ENCODE results near the gene GNAI3. TPM values are rescaled to one million over a fixed set of nuclear protein-coding genes. Genes with fewer than 3 reads are reported as not detected.

Gene GNAI3
- polyA plus RNA-seq, 2 of the 4 experiments (the other 2 are of a cell fraction): 5.3 to 8.7 TPM

DNA sequence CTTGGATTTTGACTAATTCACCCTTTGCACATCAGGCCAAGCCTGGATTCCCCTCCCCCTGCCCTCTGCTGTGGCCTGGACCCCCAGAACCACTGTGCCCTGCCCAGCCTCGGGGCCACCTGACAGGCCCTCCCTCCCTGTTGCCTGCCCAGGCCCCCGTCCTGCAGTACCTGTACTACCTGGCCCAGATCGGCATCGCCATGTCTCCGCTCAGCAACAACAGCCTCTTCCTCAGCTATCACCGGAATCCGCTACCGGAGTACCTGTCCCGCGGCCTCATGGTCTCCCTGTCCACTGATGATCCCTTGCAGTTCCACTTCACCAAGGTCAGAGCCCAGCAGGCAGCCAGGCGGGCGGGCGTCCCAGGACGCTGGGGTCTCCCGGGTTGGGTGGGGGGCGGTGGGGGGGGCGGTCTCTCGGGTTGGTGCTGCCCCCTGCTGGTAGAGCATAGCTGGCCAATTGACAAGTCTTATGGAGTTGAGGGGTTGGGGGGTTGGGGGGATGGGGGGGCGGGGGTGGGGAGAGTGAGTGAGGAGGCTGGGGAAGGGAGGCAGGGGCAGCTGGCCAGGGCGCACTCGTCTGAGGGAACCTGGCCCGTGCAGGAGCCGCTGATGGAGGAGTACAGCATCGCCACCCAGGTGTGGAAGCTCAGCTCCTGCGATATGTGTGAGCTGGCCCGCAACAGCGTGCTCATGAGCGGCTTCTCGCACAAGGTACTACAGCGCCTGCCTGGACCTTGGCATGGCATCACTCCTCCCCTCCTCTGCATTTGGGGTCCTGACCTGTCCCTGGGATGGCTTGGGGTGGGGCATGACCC, 81.9 kb downstream of the GNAI3 start:
- Histone ChIP-seq H3K9me3 (no peaks in the 10 kb centered on the region), H3K4me3 (no peak overlapping the region), H3K4me1 (peaks cover 16% of the 10 kb centered on the region), H3K27ac (no peak overlapping the region), H3K4me2 (no peak overlapping the region)
- ChIA-PET CTCF (interaction anchor here (1.0 to 21.4 kb wide), 10 partner anchors 11 to 351 kb away, joined by 3 to 295 read pairs (median 8); no protein-coding TSS in a partner anchor), POLR2A (interaction anchor here (3.5 kb wide), 1 partner anchor 82 kb away, joined by 11 read pairs; the partner anchor contains the start of gene GNAI3)
- TF ChIP-seq SMC3 (IDR thresholded peaks at IDR 0.05) (peak; percentile 53), KDM1A (IDR thresholded peaks at IDR 0.05; ENCODE audit: low read depth) (no peak), RFX5 (IDR thresholded peaks at IDR 0.05) (no peak)
- TF ChIP-seq, protein P1, sequence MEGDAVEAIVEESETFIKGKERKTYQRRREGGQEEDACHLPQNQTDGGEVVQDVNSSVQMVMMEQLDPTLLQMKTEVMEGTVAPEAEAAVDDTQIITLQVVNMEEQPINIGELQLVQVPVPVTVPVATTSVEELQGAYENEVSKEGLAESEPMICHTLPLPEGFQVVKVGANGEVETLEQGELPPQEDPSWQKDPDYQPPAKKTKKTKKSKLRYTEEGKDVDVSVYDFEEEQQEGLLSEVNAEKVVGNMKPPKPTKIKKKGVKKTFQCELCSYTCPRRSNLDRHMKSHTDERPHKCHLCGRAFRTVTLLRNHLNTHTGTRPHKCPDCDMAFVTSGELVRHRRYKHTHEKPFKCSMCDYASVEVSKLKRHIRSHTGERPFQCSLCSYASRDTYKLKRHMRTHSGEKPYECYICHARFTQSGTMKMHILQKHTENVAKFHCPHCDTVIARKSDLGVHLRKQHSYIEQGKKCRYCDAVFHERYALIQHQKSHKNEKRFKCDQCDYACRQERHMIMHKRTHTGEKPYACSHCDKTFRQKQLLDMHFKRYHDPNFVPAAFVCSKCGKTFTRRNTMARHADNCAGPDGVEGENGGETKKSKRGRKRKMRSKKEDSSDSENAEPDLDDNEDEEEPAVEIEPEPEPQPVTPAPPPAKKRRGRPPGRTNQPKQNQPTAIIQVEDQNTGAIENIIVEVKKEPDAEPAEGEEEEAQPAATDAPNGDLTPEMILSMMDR (IDR thresholded peaks at IDR 0.05): peak; percentile 31; the same call in 1 of the 3 replicates
- DNase-seq (ENCODE audit: low read depth in 1 of 2, low spot score in 1 of 2) (no peak), FAIRE-seq (no peak), ATAC-seq (peak in 1 of 2 experiments; percentile 10; a peak in 2 of 6 replicates)
- 89% methylated on average over 22 of the region's 30 CpGs for WGBS (ENCODE audit: missing lambda C conversion rate)

DNA sequence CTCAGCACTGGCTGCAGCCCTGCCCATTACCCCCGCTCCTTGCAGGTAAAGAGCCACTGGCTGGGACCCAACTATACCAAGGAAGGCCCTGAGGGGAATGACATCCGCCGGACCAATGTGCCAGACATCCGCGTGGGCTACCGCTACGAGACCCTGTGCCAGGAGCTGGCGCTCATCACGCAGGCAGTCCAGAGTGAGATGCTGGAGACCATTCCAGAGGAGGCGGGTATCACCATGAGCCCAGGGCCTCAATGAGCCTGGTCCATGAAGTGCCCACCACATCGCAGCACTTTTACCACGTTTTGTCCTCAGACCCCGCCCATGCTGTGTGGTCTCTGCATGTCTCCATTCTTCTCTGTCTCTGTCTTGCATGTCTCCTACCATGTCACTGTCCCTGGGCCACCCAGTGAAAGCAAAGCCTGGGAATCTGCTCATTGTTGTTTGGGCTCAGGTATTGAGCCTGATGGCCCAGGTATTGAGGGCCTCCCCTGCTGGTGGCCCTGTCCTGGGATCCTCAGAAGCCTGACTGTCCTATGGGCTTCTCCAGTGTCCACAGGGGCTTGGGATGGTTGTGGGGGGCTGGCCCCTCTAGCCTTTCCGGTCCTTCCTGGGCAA, 82.6 kb downstream of the GNAI3 start:
- no peaks in the 10 kb centered on the region for H3K9me3 ChIP-seq
- POLR2A ChIA-PET: interaction anchor here (3.5 kb wide), 1 partner anchor 83 kb away, joined by 11 read pairs; the partner anchor contains the start of gene GNAI3
- H3K27ac ChIP-seq: no peak overlapping the region
- ATAC-seq (no peak), FAIRE-seq (no peak), DNase-seq (ENCODE audit: low read depth in 1 of 2, low spot score in 1 of 2) (no peak)
- H3K4me2 ChIP-seq: no peak overlapping the region
- TF ChIP-seq, protein P2, sequence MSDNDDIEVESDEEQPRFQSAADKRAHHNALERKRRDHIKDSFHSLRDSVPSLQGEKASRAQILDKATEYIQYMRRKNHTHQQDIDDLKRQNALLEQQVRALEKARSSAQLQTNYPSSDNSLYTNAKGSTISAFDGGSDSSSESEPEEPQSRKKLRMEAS (IDR thresholded peaks at IDR 0.05): no peak
- TF ChIP-seq GATA3 (IDR thresholded peaks at IDR 0.05; ENCODE audit: borderline replicate concordance) (no peak), RFX5 (IDR thresholded peaks at IDR 0.05) (no peak), KDM1A (IDR thresholded peaks at IDR 0.05; ENCODE audit: low read depth) (no peak), ESRRA (IDR thresholded peaks at IDR 0.05; ENCODE audit: borderline replicate concordance, low read length) (no peak), EP300 (IDR thresholded peaks at IDR 0.05) (no peak), HOXB5 (CRISPR knock-in tag; IDR thresholded peaks at IDR 0.05) (no peak), FOXS1 (CRISPR knock-in tag; IDR thresholded peaks at IDR 0.05) (no peak), PHF8 (IDR thresholded peaks at IDR 0.05; ENCODE audit: borderline replicate concordance, low read depth) (no peak), KDM5A (IDR thresholded peaks at IDR 0.05) (no peak), CHD4 (IDR thresholded peaks at IDR 0.05; ENCODE audit: borderline replicate concordance) (no peak), HOXA7 (CRISPR knock-in tag; IDR thresholded peaks at IDR 0.05) (no peak)
- TF ChIP-seq, protein P3, sequence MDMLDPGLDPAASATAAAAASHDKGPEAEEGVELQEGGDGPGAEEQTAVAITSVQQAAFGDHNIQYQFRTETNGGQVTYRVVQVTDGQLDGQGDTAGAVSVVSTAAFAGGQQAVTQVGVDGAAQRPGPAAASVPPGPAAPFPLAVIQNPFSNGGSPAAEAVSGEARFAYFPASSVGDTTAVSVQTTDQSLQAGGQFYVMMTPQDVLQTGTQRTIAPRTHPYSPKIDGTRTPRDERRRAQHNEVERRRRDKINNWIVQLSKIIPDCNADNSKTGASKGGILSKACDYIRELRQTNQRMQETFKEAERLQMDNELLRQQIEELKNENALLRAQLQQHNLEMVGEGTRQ (IDR thresholded peaks at IDR 0.05): no peak
- TF ChIP-seq, protein P4, sequence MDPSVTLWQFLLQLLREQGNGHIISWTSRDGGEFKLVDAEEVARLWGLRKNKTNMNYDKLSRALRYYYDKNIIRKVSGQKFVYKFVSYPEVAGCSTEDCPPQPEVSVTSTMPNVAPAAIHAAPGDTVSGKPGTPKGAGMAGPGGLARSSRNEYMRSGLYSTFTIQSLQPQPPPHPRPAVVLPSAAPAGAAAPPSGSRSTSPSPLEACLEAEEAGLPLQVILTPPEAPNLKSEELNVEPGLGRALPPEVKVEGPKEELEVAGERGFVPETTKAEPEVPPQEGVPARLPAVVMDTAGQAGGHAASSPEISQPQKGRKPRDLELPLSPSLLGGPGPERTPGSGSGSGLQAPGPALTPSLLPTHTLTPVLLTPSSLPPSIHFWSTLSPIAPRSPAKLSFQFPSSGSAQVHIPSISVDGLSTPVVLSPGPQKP (IDR thresholded peaks at IDR 0.05; ENCODE audit: low read depth, low read length): no peak
- CTCF ChIA-PET: interaction anchor here (0.6 to 21.4 kb wide), 13 partner anchors 10 to 353 kb away, joined by 3 to 295 read pairs (median 6); partner anchors contain the start of genes AHCYL1 and GNAI3
- H3K4me3 ChIP-seq: no peak overlapping the region
- peaks cover 23% of the 10 kb centered on the region for H3K4me1 ChIP-seq
- 92% methylated on average over 7 of the region's 14 CpGs for WGBS (ENCODE audit: missing lambda C conversion rate)

All from A549 (cell line).